Activated CD4-positive, alpha-beta T cell treated with anti-CD3 and anti-CD28 coated beads for 36 hours (primary cell): ENCODE results near the gene FSTL4. TPM values are rescaled to one million over a fixed set of nuclear protein-coding genes. Genes with fewer than 3 reads are reported as not detected.

Source experiments
- ATAC-seq: fragments of 200-7000 bp; cut with Tn5 transposase; one replicate; pipeline ENCODE4 v1.10.0; 2021; ENCODE audit warnings: mild to moderate bottlenecking, moderate library complexity
- CTCF ChIA-PET: fragments of 350-600 bp; sonication (Branson Sonifier 250); formaldehyde crosslinking; loops from one replicate; lab custom pipeline; 2021; ENCODE audit warnings: antibody characterized with exemption; lab: Charles Lee
- POLR2A ChIA-PET: fragments of 350-600 bp; sonication (Branson Sonifier 250); formaldehyde crosslinking; loops from one replicate; lab custom pipeline; 2021; ENCODE audit warnings: antibody characterized with exemption, inconsistent platforms; lab: Charles Lee
- DNase-seq: peaks from one replicate; pipeline ENCODE4 v3.0.0-alpha.2; 2020
- H3K27ac Mint-ChIP-seq: one replicate; pipeline ENCODE4 v1.8.0; 2021; ENCODE audit warnings: mixed read lengths
- H3K27me3 Mint-ChIP-seq: one replicate; pipeline ENCODE4 v1.8.0; 2021; ENCODE audit warnings: mixed read lengths
- H3K36me3 Mint-ChIP-seq: one replicate; pipeline ENCODE4 v1.8.0; 2021; ENCODE audit warnings: low read depth, mixed read lengths
- H3K4me1 Mint-ChIP-seq: one replicate; pipeline ENCODE4 v1.8.0; 2021; ENCODE audit warnings: mixed read lengths
- H3K4me3 Mint-ChIP-seq: one replicate; pipeline ENCODE4 v1.8.0; 2021; ENCODE audit warnings: mild to moderate bottlenecking, moderate library complexity, mixed read lengths
- H3K9me3 Mint-ChIP-seq: one replicate; pipeline ENCODE4 v1.8.0; 2021; ENCODE audit warnings: low read depth, mixed read lengths
- intact Hi-C, 2 experiments: fragments of 100-400 bp; cut with DNase I in 1 of 2; cut with micrococcal nuclease in 1 of 2; formaldehyde crosslinking; loops; one replicate each; pipeline versions ENCODE4 v1.14.2 to v1.15.1; 2022 to 2024; cut with DNase I, micrococcal nuclease
- total RNA-seq, 2 experiments: library from RNA; stranded (reverse); gene quantifications; one replicate each; pipeline ENCODE4 v1.2.3, GENCODE V29; 2021

The FSTL4 gene
- total RNA-seq, 2 experiments from 2014 or later: not detected

DNA sequence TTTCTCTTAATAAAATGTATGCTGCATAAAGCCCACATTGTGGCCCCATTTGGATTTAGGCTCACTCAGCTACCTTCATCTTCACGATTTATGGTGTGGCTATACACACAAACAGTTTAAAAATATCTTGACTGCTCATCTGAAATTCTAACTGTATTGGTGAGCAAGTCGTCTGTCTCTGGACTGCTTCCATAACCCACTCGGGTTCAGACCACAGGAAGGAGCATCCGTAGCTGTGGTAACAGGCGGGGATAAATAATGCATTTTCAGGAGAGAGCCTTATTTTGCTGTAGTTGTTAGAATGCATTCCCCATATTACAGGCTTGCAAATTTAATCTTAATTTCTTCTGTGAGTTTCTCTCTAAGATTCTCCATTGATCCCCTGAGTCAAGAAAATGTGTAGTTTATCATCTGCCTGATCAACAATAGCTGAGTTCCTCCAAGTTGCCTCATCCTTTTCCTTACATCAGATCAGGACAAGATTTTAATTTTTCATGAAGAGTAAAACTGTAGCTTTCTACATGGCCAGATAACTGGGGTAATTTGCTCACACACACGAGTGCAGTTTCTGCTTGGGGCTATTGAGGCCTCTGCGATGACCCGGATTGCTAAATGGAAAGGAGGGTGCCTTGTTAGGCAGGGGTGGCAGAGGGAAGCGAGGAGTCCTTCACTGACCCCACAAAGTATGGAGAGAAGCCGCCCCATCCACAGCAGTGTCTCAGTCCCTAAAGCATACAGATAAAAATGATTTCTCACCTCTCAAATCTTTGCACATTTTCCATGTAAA, 133.9 kb downstream of the FSTL4 start:
- peaks cover 4% of the 10 kb centered on the region for H3K27me3 Mint-ChIP-seq
- POLR2A ChIA-PET: no interaction called here
- H3K36me3 Mint-ChIP-seq: no peaks in the 10 kb centered on the region
- H3K9me3 Mint-ChIP-seq: no peaks in the 10 kb centered on the region
- intact Hi-C loops: no loop called here
- H3K4me1 Mint-ChIP-seq: no peaks in the 10 kb centered on the region
- ATAC-seq: no peak
- CTCF ChIA-PET: interaction anchor here (0.7 kb wide), 1 partner anchor 834 kb away, joined by 3 read pairs; no protein-coding TSS in a partner anchor
- no peak for DNase-seq
- no peak overlapping the region for H3K4me3 Mint-ChIP-seq
- H3K27ac Mint-ChIP-seq: no peak overlapping the region

GRCh38 chr5:133475986-133476385, 136.4 kb downstream of the FSTL4 start:
- POLR2A ChIA-PET: no interaction called here
- CTCF ChIA-PET: interaction anchor here (0.6 to 1.3 kb wide), 4 partner anchors 10 to 398 kb away, joined by 3 to 4 read pairs (median 3); no protein-coding TSS in a partner anchor
- DNase-seq (no peak), ATAC-seq (no peak)
- Mint-ChIP-seq H3K27ac (no peak overlapping the region), H3K4me1 (no peaks in the 10 kb centered on the region), H3K4me3 (no peak overlapping the region), H3K36me3 (no peaks in the 10 kb centered on the region), H3K27me3 (peaks cover 6% of the 10 kb centered on the region), H3K9me3 (no peaks in the 10 kb centered on the region)
- intact Hi-C loops: no loop called here

GRCh38 chr5:133474851-133475590, 137.3 kb downstream of the FSTL4 start:
- CTCF ChIA-PET: interaction anchor here (1.3 to 1.7 kb wide), 2 partner anchors 11 to 13 kb away, joined by 4 read pairs; no protein-coding TSS in a partner anchor
- no peak overlapping the region for H3K27ac Mint-ChIP-seq
- peaks cover 6% of the 10 kb centered on the region for H3K27me3 Mint-ChIP-seq
- no peak overlapping the region for H3K4me3 Mint-ChIP-seq
- no peaks in the 10 kb centered on the region for H3K36me3 Mint-ChIP-seq
- DNase-seq (no peak), ATAC-seq (no peak)
- POLR2A ChIA-PET: no interaction called here
- H3K4me1 Mint-ChIP-seq: no peaks in the 10 kb centered on the region
- H3K9me3 Mint-ChIP-seq: no peaks in the 10 kb centered on the region
- intact Hi-C loops: no loop called here

- H3K27ac Mint-ChIP-seq: no peak overlapping the region
- intact Hi-C loops: no loop called here
- H3K9me3 Mint-ChIP-seq: no peaks in the 10 kb centered on the region
- no peak overlapping the region for H3K4me3 Mint-ChIP-seq
- H3K4me1 Mint-ChIP-seq: no peaks in the 10 kb centered on the region
- POLR2A ChIA-PET: interaction anchor here (0.5 kb wide), 1 partner anchor 42 kb away, joined by 4 read pairs; no protein-coding TSS in a partner anchor
- peaks cover 6% of the 10 kb centered on the region for H3K27me3 Mint-ChIP-seq
- CTCF ChIA-PET: no interaction called here
- no peak for ATAC-seq
- no peaks in the 10 kb centered on the region for H3K36me3 Mint-ChIP-seq
- no peak for DNase-seq
Observed at GRCh38 chr5:133473291-133473690, 139.1 kb downstream of the FSTL4 start.

DNA sequence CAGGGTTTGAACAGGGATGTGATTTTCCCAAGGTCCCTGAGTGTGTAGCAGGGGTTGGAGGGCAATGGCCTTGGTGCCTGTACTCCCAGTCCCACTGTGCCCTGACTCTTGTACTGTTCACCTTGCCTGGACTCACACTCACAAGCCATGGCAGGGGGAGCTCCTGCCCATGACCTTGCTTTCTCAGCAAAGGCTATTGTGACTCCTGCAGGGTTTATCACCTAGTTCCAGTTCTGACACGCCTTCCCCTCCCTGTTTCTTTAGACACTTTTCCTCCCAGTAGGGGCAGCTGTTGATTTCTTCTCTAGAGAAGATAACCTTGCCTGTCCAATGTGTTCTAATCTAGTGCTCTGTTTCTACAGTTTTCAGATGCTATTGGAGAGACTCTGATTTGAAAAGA, 139.5 kb downstream of the FSTL4 start:
- ChIA-PET CTCF (interaction anchor here (0.7 kb wide), 1 partner anchor 48 kb away, joined by 3 read pairs; no protein-coding TSS in a partner anchor), POLR2A (interaction anchor here (0.5 kb wide), 1 partner anchor 42 kb away, joined by 4 read pairs; no protein-coding TSS in a partner anchor)
- no peaks in the 10 kb centered on the region for H3K36me3 Mint-ChIP-seq

GRCh38 chr5:133471699-133472098, 140.6 kb downstream of the FSTL4 start:
- CTCF ChIA-PET: interaction anchor here (1.0 kb wide), 1 partner anchor 15 kb away, joined by 3 read pairs; no protein-coding TSS in a partner anchor
- no peaks in the 10 kb centered on the region for H3K36me3 Mint-ChIP-seq
- no peak overlapping the region for H3K4me3 Mint-ChIP-seq

More for the DNA sequence above, 139.5 kb downstream of the FSTL4 start:
- Mint-ChIP-seq H3K27me3 (peaks cover 6% of the 10 kb centered on the region), H3K9me3 (no peaks in the 10 kb centered on the region), H3K4me1 (no peaks in the 10 kb centered on the region), H3K4me3 (no peak overlapping the region), H3K27ac (no peak overlapping the region)
- DNase-seq (no peak), ATAC-seq (no peak)
- intact Hi-C loops: no loop called here

GRCh38 chr5:133470841-133471240, 141.5 kb downstream of the FSTL4 start:
- no peaks in the 10 kb centered on the region for H3K9me3 Mint-ChIP-seq
- H3K27me3 Mint-ChIP-seq: peaks cover 6% of the 10 kb centered on the region
- H3K27ac Mint-ChIP-seq: no peak overlapping the region
- intact Hi-C loops: no loop called here
- DNase-seq: no peak
- H3K4me1 Mint-ChIP-seq: peaks cover 2% of the 10 kb centered on the region
- no peak overlapping the region for H3K4me3 Mint-ChIP-seq
- POLR2A ChIA-PET: no interaction called here
- no peaks in the 10 kb centered on the region for H3K36me3 Mint-ChIP-seq
- CTCF ChIA-PET: interaction anchor here (0.5 to 1.0 kb wide), 3 partner anchors 14 to 1929 kb away, joined by 3 to 5 read pairs (median 4); no protein-coding TSS in a partner anchor
- ATAC-seq: no peak

More at GRCh38 chr5:133471699-133472098, 140.6 kb downstream of the FSTL4 start:
- intact Hi-C loops: no loop called here
- no peak overlapping the region for H3K27ac Mint-ChIP-seq
- POLR2A ChIA-PET: no interaction called here
- peaks cover 6% of the 10 kb centered on the region for H3K27me3 Mint-ChIP-seq
- DNase-seq (no peak), ATAC-seq (no peak)
- no peaks in the 10 kb centered on the region for H3K4me1 Mint-ChIP-seq
- H3K9me3 Mint-ChIP-seq: no peaks in the 10 kb centered on the region

DNA sequence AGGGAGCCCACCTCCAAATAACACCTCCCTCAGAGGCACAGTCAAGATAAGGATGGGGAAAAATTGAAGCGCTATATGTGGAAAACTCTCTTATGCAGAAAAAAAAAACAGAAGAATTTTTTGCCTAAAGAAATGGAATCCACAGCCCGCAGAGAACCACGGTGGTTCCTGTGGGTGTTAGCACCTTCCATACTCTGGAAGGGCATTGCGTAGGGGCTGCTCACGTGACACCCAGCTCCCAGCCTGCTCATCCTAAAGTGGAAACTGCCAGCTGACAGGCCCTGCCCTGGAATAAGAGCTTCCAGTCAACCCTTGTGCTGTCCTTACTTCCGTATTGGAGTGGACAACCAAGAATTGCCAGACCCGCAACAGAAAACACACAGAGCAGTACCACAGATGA, 142.5 kb downstream of the FSTL4 start:
- Mint-ChIP-seq H3K4me3 (no peak overlapping the region), H3K9me3 (no peaks in the 10 kb centered on the region), H3K27me3 (peaks cover 4% of the 10 kb centered on the region), H3K4me1 (peaks cover 4% of the 10 kb centered on the region), H3K27ac (no peak overlapping the region), H3K36me3 (no peaks in the 10 kb centered on the region)
- intact Hi-C loops: no loop called here
- DNase-seq: no peak
- ChIA-PET CTCF (interaction anchor here (0.7 to 0.8 kb wide), 2 partner anchors 9 to 410 kb away, joined by 3 to 4 read pairs; no protein-coding TSS in a partner anchor), POLR2A (no interaction called here)
- no peak for ATAC-seq

- ATAC-seq: no peak
- no peak overlapping the region for H3K27ac Mint-ChIP-seq
- H3K27me3 Mint-ChIP-seq: peaks cover 4% of the 10 kb centered on the region
- H3K4me3 Mint-ChIP-seq: no peak overlapping the region
- no peak for DNase-seq
- ChIA-PET CTCF (interaction anchor here (0.8 kb wide), 2 partner anchors 9 to 186 kb away, joined by 3 read pairs; no protein-coding TSS in a partner anchor), POLR2A (no interaction called here)
- intact Hi-C loops: no loop called here
- no peaks in the 10 kb centered on the region for H3K36me3 Mint-ChIP-seq
- no peaks in the 10 kb centered on the region for H3K9me3 Mint-ChIP-seq
- peaks cover 4% of the 10 kb centered on the region for H3K4me1 Mint-ChIP-seq
Observed at GRCh38 chr5:133469252-133469651, 143.1 kb downstream of the FSTL4 start.

- Mint-ChIP-seq H3K9me3 (no peaks in the 10 kb centered on the region), H3K4me3 (no peak overlapping the region), H3K27ac (no peak overlapping the region), H3K27me3 (peaks cover 3% of the 10 kb centered on the region), H3K4me1 (peaks cover 4% of the 10 kb centered on the region), H3K36me3 (no peaks in the 10 kb centered on the region)
- intact Hi-C loops: no loop called here
- CTCF ChIA-PET: no interaction called here
- POLR2A ChIA-PET: no interaction called here
- DNase-seq: no peak
- no peak for ATAC-seq
Observed at GRCh38 chr5:133468596-133468995, 143.7 kb downstream of the FSTL4 start.

DNA sequence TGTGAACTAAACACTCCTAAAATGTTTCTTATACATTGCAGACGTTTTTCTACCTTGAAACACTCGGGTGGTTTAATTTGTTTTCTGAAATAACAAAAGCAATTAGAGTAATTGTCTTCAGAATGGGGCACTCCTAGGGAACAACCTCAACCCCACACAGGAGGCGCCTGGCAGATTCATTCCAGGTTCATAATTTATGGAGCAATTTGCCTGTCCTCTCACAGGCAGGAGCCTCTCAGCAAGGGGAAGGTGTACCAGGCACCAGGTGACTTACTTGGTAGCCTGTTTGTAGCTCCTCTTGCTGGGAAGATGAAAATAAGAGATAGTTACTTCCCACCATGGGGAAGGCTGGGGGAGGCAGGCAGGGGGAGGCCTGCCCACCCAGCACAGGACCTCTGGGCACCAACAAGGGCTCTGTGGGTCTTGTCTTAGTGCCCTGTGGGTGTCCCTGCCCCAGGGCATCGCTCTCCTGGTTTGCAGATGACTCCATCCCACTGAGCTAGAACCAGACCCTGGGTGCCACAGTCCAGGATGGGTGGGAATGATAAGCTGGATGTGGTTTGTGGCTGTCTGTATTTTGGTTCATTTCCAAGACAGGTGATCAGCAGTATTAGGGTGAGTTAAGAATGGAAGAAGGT, 144.4 kb downstream of the FSTL4 start:
- ChIA-PET CTCF (no interaction called here), POLR2A (no interaction called here)
- no peaks in the 10 kb centered on the region for H3K36me3 Mint-ChIP-seq
- no peak for DNase-seq
- peaks cover 3% of the 10 kb centered on the region for H3K27me3 Mint-ChIP-seq
- H3K4me3 Mint-ChIP-seq: no peak overlapping the region
- intact Hi-C loops: no loop called here
- H3K4me1 Mint-ChIP-seq: peaks cover 4% of the 10 kb centered on the region
- no peak overlapping the region for H3K27ac Mint-ChIP-seq
- no peaks in the 10 kb centered on the region for H3K9me3 Mint-ChIP-seq
- no peak for ATAC-seq
